Measurements from ENCODE around the gene ENPP1. TPM values are rescaled to one million over a fixed set of nuclear protein-coding genes. Genes with fewer than 3 reads are reported as not detected.

The ENPP1 gene
- total and polyA plus RNA-seq, 9 of the 15 experiments (the other 6 are each of a cell fraction or from before 2014, with no cell fraction given), result 0.03 to 0.56 (median 0.14) TPM

DNA sequence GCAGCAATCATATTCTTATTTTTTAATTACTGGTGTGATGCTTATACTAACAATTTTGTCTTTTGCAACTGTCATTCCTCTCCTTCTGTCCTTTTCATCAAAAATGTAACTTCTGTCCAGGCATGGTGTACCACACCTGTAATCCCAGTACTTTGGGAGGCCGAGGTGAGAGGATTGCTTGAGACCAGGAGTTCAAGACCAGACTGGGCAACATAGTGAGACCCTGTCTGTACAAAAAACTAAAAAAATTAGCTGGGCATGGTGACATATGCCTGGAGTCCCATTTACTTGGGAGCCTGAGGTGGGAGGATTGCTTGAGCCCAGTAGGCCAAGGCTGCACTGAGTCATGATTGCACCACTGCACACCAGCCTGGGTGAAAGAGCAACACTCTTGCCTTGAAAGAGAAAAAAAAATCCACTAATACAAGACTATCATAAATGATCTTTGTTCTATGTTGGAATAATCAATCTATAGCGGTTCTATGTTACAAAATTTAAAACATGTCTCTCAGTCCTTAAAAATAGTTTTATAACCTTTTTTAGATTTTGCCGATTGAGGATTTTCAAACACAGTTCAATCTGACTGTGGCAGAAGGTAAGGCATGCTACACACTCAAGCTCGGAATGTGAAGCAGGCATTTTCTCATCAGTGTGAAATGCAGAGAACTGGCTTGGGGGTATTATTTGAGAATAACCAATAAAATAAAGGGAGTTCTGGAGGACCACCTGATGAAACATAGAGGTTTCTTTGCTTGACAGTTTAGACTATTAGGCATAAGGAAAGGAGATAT, 70.4 kb downstream of the ENPP1 start:
- H3K4me1 ChIP-seq (replicated peaks in 1 of 2; ENCODE audit: control insufficient read depth in 2 of 2, insufficient read depth in 2 of 2, low read length in 2 of 2), result no peaks in the 10 kb centered on the region
- H3K27me3 ChIP-seq (ENCODE audit: control insufficient read depth in 2 of 2, insufficient read depth in 2 of 2, low read length in 2 of 2), result no peaks in the 10 kb centered on the region
- ATAC-seq (no peak), FAIRE-seq (no peak), DNase-seq (ENCODE audit: extremely low read depth in 1 of 4, low spot score in 3 of 4) (no peak)
- ChIA-PET CTCF (ENCODE audit: low intra/inter-chr PET ratio) (no interaction called here), POLR2A (no interaction called here)
- H3K79me2 ChIP-seq (ENCODE audit: control insufficient read depth, insufficient read depth, low read length), result no peaks in the 10 kb centered on the region
- TF ChIP-seq JUNB (CRISPR knock-in tag; conservative IDR thresholded peaks at IDR 0.05) (no peak), TAF9B (IDR thresholded peaks at IDR 0.05; ENCODE audit: partially characterized antibody) (no peak), STAT5A (IDR thresholded peaks at IDR 0.05; ENCODE audit: borderline replicate concordance, low read length) (no peak), EWSR1 (IDR thresholded peaks at IDR 0.05; ENCODE audit: borderline replicate concordance, low read depth, partially characterized antibody) (no peak), ZNF184 (CRISPR knock-in tag; IDR thresholded peaks at IDR 0.05) (no peak), KLF13 (tag; IDR thresholded peaks at IDR 0.05; ENCODE audit: borderline replicate concordance, low read depth) (no peak), CTBP1 (IDR thresholded peaks at IDR 0.05; ENCODE audit: borderline replicate concordance) (no peak), MCM5 (IDR thresholded peaks at IDR 0.05; ENCODE audit: low read depth) (no peak), SNRNP70 (optimal IDR thresholded peaks at IDR 0.05; ENCODE audit: low read depth, low read length) (no peak), DDX20 (tag; IDR thresholded peaks at IDR 0.05; ENCODE audit: low read depth) (no peak), MECOM (CRISPR knock-in tag; IDR thresholded peaks at IDR 0.05) (no peak), POLR3A (IDR thresholded peaks at IDR 0.05; ENCODE audit: borderline replicate concordance, extremely low read depth, insufficient read depth, insufficient read length) (no peak), ETV5 (CRISPR knock-in tag; IDR thresholded peaks at IDR 0.05; ENCODE audit: low read depth) (no peak), KDM5B (IDR thresholded peaks at IDR 0.05; ENCODE audit: insufficient replicate concordance, low read depth, low read length) (no peak), WHSC1 (IDR thresholded peaks at IDR 0.05; ENCODE audit: low read length) (no peak)
- TF ChIP-seq, protein P1, sequence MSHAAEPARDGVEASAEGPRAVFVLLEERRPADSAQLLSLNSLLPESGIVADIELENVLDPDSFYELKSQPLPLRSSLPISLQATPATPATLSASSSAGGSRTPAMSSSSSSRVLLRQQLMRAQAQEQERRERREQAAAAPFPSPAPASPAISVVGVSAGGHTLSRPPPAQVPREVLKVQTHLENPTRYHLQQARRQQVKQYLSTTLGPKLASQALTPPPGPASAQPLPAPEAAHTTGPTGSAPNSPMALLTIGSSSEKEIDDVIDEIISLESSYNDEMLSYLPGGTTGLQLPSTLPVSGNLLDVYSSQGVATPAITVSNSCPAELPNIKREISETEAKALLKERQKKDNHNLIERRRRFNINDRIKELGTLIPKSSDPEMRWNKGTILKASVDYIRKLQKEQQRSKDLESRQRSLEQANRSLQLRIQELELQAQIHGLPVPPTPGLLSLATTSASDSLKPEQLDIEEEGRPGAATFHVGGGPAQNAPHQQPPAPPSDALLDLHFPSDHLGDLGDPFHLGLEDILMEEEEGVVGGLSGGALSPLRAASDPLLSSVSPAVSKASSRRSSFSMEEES (CRISPR knock-in tag; IDR thresholded peaks at IDR 0.05), result no peak
- TF ChIP-seq, protein P2, sequence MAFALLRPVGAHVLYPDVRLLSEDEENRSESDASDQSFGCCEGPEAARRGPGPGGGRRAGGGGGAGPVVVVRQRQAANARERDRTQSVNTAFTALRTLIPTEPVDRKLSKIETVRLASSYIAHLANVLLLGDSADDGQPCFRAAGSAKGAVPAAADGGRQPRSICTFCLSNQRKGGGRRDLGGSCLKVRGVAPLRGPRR (CRISPR knock-in tag; IDR thresholded peaks at IDR 0.05), result no peak
- TF ChIP-seq, protein P3, sequence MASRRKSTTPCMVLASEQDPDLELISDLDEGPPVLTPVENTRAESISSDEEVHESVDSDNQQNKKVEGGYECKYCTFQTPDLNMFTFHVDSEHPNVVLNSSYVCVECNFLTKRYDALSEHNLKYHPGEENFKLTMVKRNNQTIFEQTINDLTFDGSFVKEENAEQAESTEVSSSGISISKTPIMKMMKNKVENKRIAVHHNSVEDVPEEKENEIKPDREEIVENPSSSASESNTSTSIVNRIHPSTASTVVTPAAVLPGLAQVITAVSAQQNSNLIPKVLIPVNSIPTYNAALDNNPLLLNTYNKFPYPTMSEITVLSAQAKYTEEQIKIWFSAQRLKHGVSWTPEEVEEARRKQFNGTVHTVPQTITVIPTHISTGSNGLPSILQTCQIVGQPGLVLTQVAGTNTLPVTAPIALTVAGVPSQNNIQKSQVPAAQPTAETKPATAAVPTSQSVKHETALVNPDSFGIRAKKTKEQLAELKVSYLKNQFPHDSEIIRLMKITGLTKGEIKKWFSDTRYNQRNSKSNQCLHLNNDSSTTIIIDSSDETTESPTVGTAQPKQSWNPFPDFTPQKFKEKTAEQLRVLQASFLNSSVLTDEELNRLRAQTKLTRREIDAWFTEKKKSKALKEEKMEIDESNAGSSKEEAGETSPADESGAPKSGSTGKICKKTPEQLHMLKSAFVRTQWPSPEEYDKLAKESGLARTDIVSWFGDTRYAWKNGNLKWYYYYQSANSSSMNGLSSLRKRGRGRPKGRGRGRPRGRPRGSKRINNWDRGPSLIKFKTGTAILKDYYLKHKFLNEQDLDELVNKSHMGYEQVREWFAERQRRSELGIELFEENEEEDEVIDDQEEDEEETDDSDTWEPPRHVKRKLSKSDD (conservative IDR thresholded peaks at IDR 0.05; ENCODE audit: low read length), result no peak
- no TSS peak for BruUV-seq (replicated peaks)
- no peaks in the 10 kb centered on the region for H3K9me1 ChIP-seq (ENCODE audit: control insufficient read depth, insufficient read depth, low read length)
- H3K36me3 ChIP-seq (ENCODE audit: control insufficient read depth, insufficient read depth, low read length), result no peaks in the 10 kb centered on the region
- intact Hi-C loops (cut with micrococcal nuclease) (no loop called here), in situ Hi-C loops (cut with MboI) (no loop called here)
- 2% methylated on average over 4 of the region's 4 CpGs for WGBS (ENCODE audit: insufficient coverage, low coverage, missing lambda C conversion rate)
- H4K20me1 ChIP-seq (replicated peaks; ENCODE audit: control insufficient read depth, insufficient read depth, low read length), result no peaks in the 10 kb centered on the region
- no peaks in the 10 kb centered on the region for H3K9me3 ChIP-seq (replicated peaks; ENCODE audit: control insufficient read depth, insufficient read depth, low read depth, low read length)
- H3K27ac ChIP-seq (ENCODE audit: extremely low read depth, low read depth, low read length), result no peak overlapping the region
- H3K4me3 ChIP-seq, result no peak overlapping the region
- no peak overlapping the region for H2AFZ ChIP-seq (ENCODE audit: low read depth, low read length)
- H3K4me2 ChIP-seq (ENCODE audit: insufficient read depth, low read length), result no peak overlapping the region
- H3K9ac ChIP-seq (ENCODE audit: insufficient read depth in 1 of 2, low read depth in 2 of 2, low read length in 2 of 2), result no peak overlapping the region

All from K562 (cell line).